GM18868 (cell line): Measurements from ENCODE around the gene KRTAP20-3.

Experiments
- ATAC-seq: cut with Tn5 transposase; IDR thresholded peaks from one replicate; pipeline ENCODE4 v1.9.1; 2021; ENCODE audit warnings: mild to moderate bottlenecking, moderate library complexity; ENCODE audit not compliant: unreplicated experiment

The KRTAP20-3 gene

DNA sequence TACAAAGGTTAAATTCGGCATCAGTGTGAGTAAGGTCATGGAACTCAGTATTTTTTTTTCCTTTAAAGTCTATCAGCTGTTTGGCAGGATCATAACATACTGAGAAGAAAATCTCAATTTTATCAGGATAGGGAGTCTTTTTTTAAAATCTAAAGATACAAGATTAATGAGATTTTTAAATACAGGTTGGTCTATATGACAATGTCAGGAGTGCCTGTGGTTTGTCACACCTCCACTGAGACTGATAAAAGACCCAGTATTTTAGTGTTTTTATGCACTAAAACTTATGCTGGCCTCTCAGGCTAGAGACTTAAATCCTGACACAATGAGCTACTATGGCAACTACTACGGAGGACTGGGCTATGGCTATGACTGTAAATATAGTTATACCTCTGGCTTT lies at the start of gene KRTAP20-3:
Gene KRTAP20-3 (plus strand): TSS at position 301 of the 400 bp plus-strand sequence.
- no peak for ATAC-seq

- no peak for ATAC-seq
Measured at GRCh38 chr21:30598802-30599201, 43.9 kb upstream of the KRTAP20-3 start, which contains the start of gene KRTAP6-2. Gene KRTAP6-2, minus strand, starts transcription at chr21:30598902. Its CDS starts 28 bp downstream, at chr21:30598874.

DNA sequence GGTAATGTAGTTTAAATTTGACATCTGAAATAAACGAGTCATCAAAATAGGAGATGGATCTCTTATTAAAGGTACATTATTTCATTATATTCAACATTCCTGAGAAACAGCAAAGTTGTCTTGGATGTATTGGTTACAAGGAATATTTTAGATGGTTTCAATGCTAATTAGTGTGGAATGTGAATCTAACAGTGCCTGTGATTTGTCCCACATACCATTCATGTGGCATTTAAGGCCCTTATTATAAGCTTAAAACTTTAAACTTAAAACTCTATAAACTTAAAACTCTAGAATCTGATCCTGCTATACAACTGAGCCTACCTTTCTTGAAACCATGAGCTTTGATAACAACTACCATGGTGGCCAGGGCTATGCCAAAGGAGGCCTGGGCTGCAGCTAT lies 41.9 kb upstream of the KRTAP20-3 start, which contains the start of gene KRTAP22-1:
Gene KRTAP22-1 (plus strand): TSS at position 301 of the 400 bp plus-strand sequence.
- ATAC-seq, result no peak

GRCh38 chr21:30605968-30606367 lies 36.7 kb upstream of the KRTAP20-3 start:
- ATAC-seq, result no peak

DNA sequence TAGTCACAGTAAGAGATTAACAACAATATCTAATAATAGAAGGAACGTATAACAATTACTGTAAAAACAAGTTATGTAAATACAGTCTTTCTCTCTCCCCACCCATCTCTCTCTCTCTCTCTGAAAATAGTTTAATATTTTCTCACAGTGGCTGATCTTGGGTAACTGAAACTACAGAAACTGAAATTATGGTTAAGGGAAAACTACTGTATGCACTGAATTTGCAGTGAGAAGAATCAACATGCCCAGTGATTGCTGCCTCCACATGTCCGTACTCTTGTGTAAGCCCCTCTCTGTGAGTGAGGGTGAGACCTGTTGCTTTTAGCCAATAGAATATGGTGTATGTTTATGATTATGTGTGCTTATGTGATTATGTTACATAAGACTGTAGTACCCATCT lies 30.5 kb upstream of the KRTAP20-3 start:
- no peak for ATAC-seq

DNA sequence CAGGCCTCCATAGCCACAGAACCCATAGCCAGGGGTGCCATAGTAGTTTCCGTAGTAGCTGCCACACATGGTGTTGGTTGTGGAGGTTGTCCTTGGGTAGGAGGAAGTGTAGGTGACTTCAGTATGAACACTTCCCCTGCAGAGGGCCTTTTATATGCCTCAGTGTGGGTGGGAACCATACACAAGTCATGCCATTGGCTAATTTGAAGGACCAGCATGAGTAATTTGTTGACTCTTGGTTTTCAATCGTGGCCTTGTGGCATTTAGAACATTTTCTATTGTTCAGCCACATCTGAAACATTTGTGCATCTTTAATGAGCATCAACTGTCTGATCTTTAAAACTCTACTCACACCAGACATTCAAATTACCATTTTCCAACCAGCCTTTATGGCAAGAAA lies 28.8 kb upstream of the KRTAP20-3 start, which contains the start of gene KRTAP6-1:
Gene KRTAP6-1 (minus strand): TSS at position 95 of the 400 bp plus-strand sequence. CDS start 26 bp downstream, at position 69.
- ATAC-seq, result no peak

DNA sequence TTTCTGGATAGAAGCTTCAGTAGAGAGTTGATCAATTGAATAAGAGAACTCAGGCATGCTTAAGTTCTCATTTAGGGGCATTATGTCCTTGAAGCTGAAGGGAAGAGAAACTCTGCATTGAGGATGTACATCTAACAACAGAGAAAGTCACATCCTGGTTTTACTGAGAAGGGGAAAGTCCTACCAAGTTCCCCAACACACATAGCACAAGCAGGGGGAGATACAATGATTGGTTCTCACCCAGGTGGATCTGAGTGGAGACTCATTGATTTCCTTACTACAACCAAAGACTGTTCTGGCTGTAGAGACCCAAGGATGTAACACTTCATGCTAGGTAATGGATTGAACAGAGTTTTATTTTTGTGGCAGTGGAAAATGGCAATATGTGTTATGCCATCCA lies 27.5 kb upstream of the KRTAP20-3 start:
- ATAC-seq, result peak; percentile 49

GRCh38 chr21:30616125-30616524 lies 26.5 kb upstream of the KRTAP20-3 start, which contains the start of gene KRTAP20-1:
Gene KRTAP20-1, plus strand, starts transcription at chr21:30616425. Its CDS starts 30 bp downstream, at chr21:30616455.
- no peak for ATAC-seq

- no peak for ATAC-seq
Measured at GRCh38 chr21:30620080-30620479, 22.6 kb upstream of the KRTAP20-3 start.

DNA sequence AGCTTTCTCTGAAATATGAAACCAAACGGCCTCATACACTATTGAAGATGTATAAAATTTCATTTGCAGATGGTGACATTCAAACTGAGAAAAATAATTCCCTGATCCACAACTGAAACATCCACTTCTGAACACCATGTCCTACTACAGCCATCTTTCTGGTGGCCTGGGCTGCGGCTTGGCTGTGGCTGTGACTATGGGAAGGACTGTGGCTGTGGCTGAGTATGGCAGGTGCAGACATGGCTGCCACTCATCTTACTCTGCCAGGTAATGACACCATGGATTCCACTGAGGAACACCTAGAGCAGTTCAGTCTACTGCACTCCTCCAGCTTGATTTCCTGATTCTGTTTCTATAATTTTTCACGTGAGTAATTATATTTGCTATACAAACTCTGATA lies 22.1 kb upstream of the KRTAP20-3 start, which contains the start of gene KRTAP20-4:
Gene KRTAP20-4 (plus strand): TSS at position 106 of the 400 bp plus-strand sequence.
- no peak for ATAC-seq

DNA sequence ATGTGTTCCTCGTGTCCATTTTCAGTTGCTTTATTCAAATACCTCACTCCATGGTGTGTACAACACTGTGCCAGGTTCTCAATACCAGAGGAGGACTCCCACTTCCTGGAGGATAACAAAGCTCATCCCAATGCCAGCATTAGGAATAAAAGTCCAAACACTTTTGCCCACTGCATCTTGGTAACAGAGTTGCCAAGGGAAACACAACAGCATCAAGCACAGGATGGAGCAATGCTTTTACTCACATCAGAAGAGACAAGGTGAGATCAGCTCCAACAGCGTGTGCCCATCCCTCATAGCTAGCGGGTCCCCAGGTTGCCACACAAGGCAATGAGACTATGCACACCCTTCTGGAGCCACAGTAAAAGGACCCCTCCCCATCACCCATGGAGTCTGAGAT lies 19.3 kb upstream of the KRTAP20-3 start:
- no peak for ATAC-seq

DNA sequence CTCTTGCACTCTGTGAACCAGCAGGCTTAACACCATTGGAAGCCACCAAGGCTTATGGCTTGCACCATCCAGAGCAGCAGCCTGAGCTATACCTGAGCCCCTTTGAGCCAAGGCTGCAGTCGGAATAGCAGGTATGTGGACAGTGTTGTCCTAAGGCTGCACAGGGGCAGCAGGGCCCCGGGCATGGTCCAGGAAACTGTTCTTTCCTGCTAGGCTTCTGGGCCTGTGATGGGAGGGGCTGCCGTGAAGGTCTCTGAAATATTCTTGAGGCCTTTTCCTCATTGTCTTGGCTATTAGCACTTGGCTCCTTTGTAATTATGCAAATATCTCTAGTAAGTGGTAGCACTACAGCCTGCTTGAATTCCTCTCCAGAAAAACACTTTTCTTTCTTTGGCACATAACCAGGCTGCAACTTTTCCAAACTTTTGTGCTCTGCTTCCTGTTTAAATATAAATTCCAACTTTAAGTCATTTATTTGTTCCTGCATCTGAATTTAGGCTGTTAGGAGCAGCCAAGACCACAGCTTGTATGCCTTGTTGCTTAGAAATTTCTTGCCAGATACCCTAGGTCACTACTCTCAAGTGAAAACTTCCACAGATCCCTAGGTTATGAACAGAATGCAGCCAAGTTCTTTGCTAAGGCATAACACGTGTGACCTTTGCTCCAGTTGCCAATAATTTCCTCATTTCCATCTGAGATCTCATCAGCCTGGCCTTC lies 17.1 kb upstream of the KRTAP20-3 start:
- no peak for ATAC-seq

GRCh38 chr21:30628109-30628508 lies 14.6 kb upstream of the KRTAP20-3 start:
- ATAC-seq, result no peak

DNA sequence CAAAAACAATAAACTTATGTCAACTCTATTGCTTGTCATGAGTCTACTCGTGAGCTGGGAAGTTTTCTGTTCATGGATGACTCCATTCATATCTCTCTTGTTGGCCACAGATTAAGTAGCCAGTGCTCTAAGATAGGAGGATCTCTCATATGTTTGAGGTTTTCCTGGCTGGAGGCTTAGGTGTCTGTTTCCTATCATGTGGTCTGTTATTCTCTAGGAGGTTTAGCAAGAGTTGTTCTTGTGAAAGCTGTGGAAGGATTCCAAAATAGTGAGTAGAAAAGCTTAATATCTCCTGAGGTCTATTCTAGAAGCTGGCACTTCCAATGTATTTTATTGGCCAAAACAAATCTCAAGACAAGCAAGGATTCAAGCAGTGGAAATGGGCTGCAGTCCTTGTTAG lies 13.5 kb upstream of the KRTAP20-3 start:
- ATAC-seq, result no peak

- no peak for ATAC-seq
Measured at GRCh38 chr21:30634906-30635305, 7.8 kb upstream of the KRTAP20-3 start, which contains the start of gene KRTAP20-2. Gene KRTAP20-2, plus strand, starts transcription at chr21:30635206. Its CDS starts 58 bp downstream, at chr21:30635264.

GRCh38 chr21:30638686-30639085 lies 4.0 kb upstream of the KRTAP20-3 start:
- ATAC-seq, result no peak

- no peak for ATAC-seq
Measured at GRCh38 chr21:30646904-30647414, 4.3 kb downstream of the KRTAP20-3 start.

DNA sequence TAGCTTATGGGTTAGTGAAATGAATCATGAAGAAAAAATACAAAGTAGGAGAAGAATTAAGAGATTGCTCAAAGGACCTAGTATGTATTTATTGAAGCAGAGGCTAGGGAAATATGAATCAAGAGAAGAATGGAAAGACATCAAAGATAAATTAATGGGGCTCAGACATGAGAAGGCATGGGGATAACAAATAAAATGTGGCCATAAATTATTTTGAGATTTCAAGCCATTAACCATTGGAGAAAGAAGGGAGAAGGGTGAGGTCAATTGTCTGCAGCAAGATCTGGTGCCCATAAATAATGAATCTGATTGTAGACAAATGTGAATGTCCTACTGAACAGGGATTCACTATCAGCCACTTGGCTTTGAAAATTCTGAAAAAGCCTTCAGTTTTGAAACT lies 10.2 kb downstream of the KRTAP20-3 start:
- no peak for ATAC-seq

- ATAC-seq, result no peak
Measured at GRCh38 chr21:30668776-30669175, 26.1 kb downstream of the KRTAP20-3 start.

- ATAC-seq, result no peak
Measured at GRCh38 chr21:30672985-30673650, 30.5 kb downstream of the KRTAP20-3 start.

DNA sequence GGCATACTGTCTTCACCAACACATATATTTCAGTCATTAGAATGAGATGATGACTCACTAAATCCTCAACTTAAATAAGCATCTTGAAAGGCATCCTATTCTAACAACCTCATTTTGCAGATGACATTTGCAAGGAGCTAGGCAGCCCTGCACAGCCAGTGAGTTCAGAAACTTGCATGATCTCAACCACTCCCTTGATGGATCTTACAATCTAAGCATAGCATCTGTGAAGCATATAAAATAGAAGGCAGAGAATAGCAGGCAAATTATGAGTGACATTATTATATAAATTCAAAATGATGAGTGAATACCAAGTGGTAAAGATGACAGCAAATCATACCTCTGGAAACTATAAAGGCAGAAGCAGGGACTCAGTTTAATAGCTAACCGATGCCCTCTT lies 31.6 kb downstream of the KRTAP20-3 start:
- ATAC-seq, result no peak

GRCh38 chr21:30676737-30677136 lies 34.1 kb downstream of the KRTAP20-3 start:
- no peak for ATAC-seq
